GM21515 (cell line): ENCODE results near the gene GNAS-AS1.
"Not testable (repeated sequence)": the region's sequence is repeated elsewhere in the genome, so short reads cannot be mapped to it uniquely, and the experiment has no call there.

ENCODE experiments used
- ATAC-seq: cut with Tn5 transposase; IDR thresholded peaks from one replicate; pipeline ENCODE4 v1.9.1; 2021; ENCODE audit not compliant: unreplicated experiment

The GNAS-AS1 gene

GRCh38 chr20:58837717-58838116 lies 13.0 kb downstream of the GNAS-AS1 start:
- no peak for ATAC-seq

GRCh38 chr20:58836616-58837204 lies 14.0 kb downstream of the GNAS-AS1 start:
- ATAC-seq, result no peak

GRCh38 chr20:58835231-58835630 lies 15.5 kb downstream of the GNAS-AS1 start:
- no peak for ATAC-seq

GRCh38 chr20:58833921-58834320 lies 16.8 kb downstream of the GNAS-AS1 start:
- ATAC-seq, result no peak

GRCh38 chr20:58832457-58832856 lies 18.2 kb downstream of the GNAS-AS1 start:
- no peak for ATAC-seq

GRCh38 chr20:58829531-58829941 lies 21.2 kb downstream of the GNAS-AS1 start:
- ATAC-seq, result no peak

- ATAC-seq, result not testable (repeated sequence)
Measured at GRCh38 chr20:58828804-58829203, 21.9 kb downstream of the GNAS-AS1 start.

- no peak for ATAC-seq
Measured at GRCh38 chr20:58828136-58828535, 22.6 kb downstream of the GNAS-AS1 start.

GRCh38 chr20:58826271-58826670 lies 24.4 kb downstream of the GNAS-AS1 start:
- no peak for ATAC-seq

- ATAC-seq, result no peak
Measured at GRCh38 chr20:58825450-58825849, 25.3 kb downstream of the GNAS-AS1 start.

GRCh38 chr20:58824843-58825242 lies 25.9 kb downstream of the GNAS-AS1 start:
- ATAC-seq, result no peak

- no peak for ATAC-seq
Measured at GRCh38 chr20:58822748-58823730, 27.7 kb downstream of the GNAS-AS1 start.

- ATAC-seq, result no peak
Measured at GRCh38 chr20:58822149-58822548, 28.6 kb downstream of the GNAS-AS1 start.

- not testable (repeated sequence) for ATAC-seq
Measured at GRCh38 chr20:58820515-58820914, 30.2 kb downstream of the GNAS-AS1 start.

GRCh38 chr20:58819921-58820320 lies 30.8 kb downstream of the GNAS-AS1 start:
- no peak for ATAC-seq

GRCh38 chr20:58818586-58819285 lies 32.0 kb downstream of the GNAS-AS1 start:
- ATAC-seq, result no peak

- no peak for ATAC-seq
Measured at GRCh38 chr20:58817748-58818147, 33.0 kb downstream of the GNAS-AS1 start.

- no peak for ATAC-seq
Measured at GRCh38 chr20:58816957-58817651, 33.6 kb downstream of the GNAS-AS1 start.

GRCh38 chr20:58816051-58816450 lies 34.7 kb downstream of the GNAS-AS1 start:
- ATAC-seq, result no peak

- ATAC-seq, result no peak
Measured at GRCh38 chr20:58815448-58815847, 35.3 kb downstream of the GNAS-AS1 start.

- ATAC-seq, result no peak
Measured at GRCh38 chr20:58813369-58813768, 37.3 kb downstream of the GNAS-AS1 start.
